HCT116 (cell line): Measurements from ENCODE around the gene RBM19. TPM values are rescaled to one million over a fixed set of nuclear protein-coding genes. Genes with fewer than 3 reads are reported as not detected.

Experiments used
- ATAC-seq: fragments of 200-7000 bp; cut with Tn5 transposase; 2 replicates; pipeline ENCODE4 v1.9.1; 2020; ENCODE audit warnings: mild to moderate bottlenecking, moderate library complexity
- BruUV-seq: library from RNA; stranded (reverse); fragments of 400-500 nt; replicated peaks from 2 replicates; lab custom pipeline; 2021; lab: Mats Ljungman, UMichigan
- CTCF ChIA-PET: fragments of 300-600 bp; sonication (Branson Sonifier 250); formaldehyde crosslinking; loops from one replicate; lab custom pipeline; 2021; ENCODE audit warnings: antibody characterized with exemption; lab: Charles Lee
- POLR2A ChIA-PET: fragments of 300-600, 350-600 bp; sonication (Branson Sonifier 250); formaldehyde crosslinking; loops from one replicate; lab custom pipeline; 2021; ENCODE audit warnings: antibody characterized with exemption; lab: Charles Lee
- RAD21 ChIA-PET, 2 experiments: fragments of 300-600 bp; sonication (Branson Sonifier 250); formaldehyde crosslinking; loops; one replicate each; lab custom pipeline; 2023; ENCODE audit warnings: low total read pairs in 2 of 2; ENCODE audit not compliant: uncharacterized antibody in 2 of 2, unreplicated experiment in 2 of 2, low non-redundant PET in 1 of 2; lab: Charles Lee
- DNase-seq: peaks from one replicate; pipeline ENCODE4 v3.0.0-alpha.2; 2010; ENCODE audit warnings: low read depth, low spot score
- H2AFZ ChIP-seq: fragments of 200-600 bp; shearing (Covaris generic), sonication (generic); 2 replicates; pipeline ENCODE4 v1.6.1; 2017; ENCODE audit warnings: low read depth, mixed run types, mixed read lengths, antibody characterized with exemption, low read length; ENCODE audit not compliant: poor library complexity, severe bottlenecking
- H3K27ac ChIP-seq: 2 replicates; pipeline ENCODE4 v1.5.1; 2012; ENCODE audit warnings: low read depth, low read length
- H3K27me3 ChIP-seq: fragments of 200-600 bp; sonication (generic); 2 replicates; pipeline ENCODE4 v1.6.1; 2016; ENCODE audit warnings: mixed run types, low read length, mixed read lengths; ENCODE audit not compliant: insufficient read depth
- H3K36me3 ChIP-seq, 2 experiments: fragments of 200-500 bp in 1 of 2; fragments of 200-600 bp in 1 of 2; sonication (Bioruptor generic) in 1 of 2; sonication (generic) in 1 of 2; 2 replicates each; pipeline versions ENCODE4 v1.5.1 to v1.6.1; 2014 to 2016; ENCODE audit warnings: low read length in 2 of 2, inconsistent platforms in 1 of 2, mixed read lengths in 1 of 2, mixed run types in 1 of 2; ENCODE audit not compliant: insufficient read depth in 2 of 2, control insufficient read depth in 1 of 2
- H3K4me1 ChIP-seq, 2 experiments: fragments of 200-600 bp in 1 of 2; sonication (generic) in 1 of 2; 2 replicates each; pipeline versions ENCODE4 v1.5.1 to v1.6.1; 2012 to 2017; ENCODE audit warnings: low read length in 2 of 2, inconsistent platforms in 1 of 2, mild to moderate bottlenecking in 1 of 2, mixed read lengths in 1 of 2, mixed run types in 1 of 2, moderate library complexity in 1 of 2; ENCODE audit not compliant: insufficient read depth in 2 of 2, control insufficient read depth in 1 of 2
- H3K4me2 ChIP-seq: fragments of 200-600 bp; sonication (generic); 2 replicates; pipeline ENCODE4 v1.6.1; 2017; ENCODE audit warnings: mixed run types, low read length, mixed read lengths
- H3K4me3 ChIP-seq, 2 experiments: fragments of 200-600 bp in 1 of 2; sonication (generic) in 1 of 2; replicated peaks in 1 of 2; 2 replicates each; pipeline ENCODE4 v1.5.1; 2011 to 2016; ENCODE audit warnings: low read length in 2 of 2, control low read depth in 1 of 2, low read depth in 1 of 2, mild to moderate bottlenecking in 1 of 2, mixed read lengths in 1 of 2, mixed run types in 1 of 2
- H3K79me2 ChIP-seq: fragments of 200-600 bp; sonication (generic); 2 replicates; pipeline ENCODE4 v1.6.1; 2017; ENCODE audit warnings: mild to moderate bottlenecking, mixed run types, low read length, moderate library complexity, mixed read lengths; ENCODE audit not compliant: insufficient read depth
- H3K9ac ChIP-seq: fragments of 200-600 bp; sonication (generic); 2 replicates; pipeline ENCODE4 v1.6.1; 2016; ENCODE audit warnings: low read length, mixed read lengths
- H3K9me2 ChIP-seq: fragments of 200-600 bp; sonication (generic), shearing (Covaris generic); 2 replicates; pipeline ENCODE4 v1.6.1; 2017; ENCODE audit warnings: mixed run types, mild to moderate bottlenecking, moderate library complexity; ENCODE audit not compliant: insufficient read depth
- H3K9me3 ChIP-seq, 2 experiments: fragments of 200-500 bp in 1 of 2; fragments of 200-600 bp in 1 of 2; sonication (Bioruptor generic) in 1 of 2; sonication (generic) in 1 of 2; 2 replicates each; pipeline ENCODE4 v1.6.1; 2014 to 2017; ENCODE audit warnings: low read length in 2 of 2, mixed read lengths in 2 of 2, inconsistent platforms in 1 of 2, low read depth in 1 of 2, mild to moderate bottlenecking in 1 of 2, mixed run types in 1 of 2, moderate library complexity in 1 of 2; ENCODE audit not compliant: control insufficient read depth in 1 of 2, insufficient read depth in 1 of 2
- H4K20me1 ChIP-seq: fragments of 200-600 bp; sonication (generic), shearing (Covaris generic); 2 replicates; pipeline ENCODE4 v1.6.1; 2017; ENCODE audit warnings: mixed run types, mild to moderate bottlenecking, moderate library complexity; ENCODE audit not compliant: insufficient read depth
- ATF3 ChIP-seq: IDR thresholded peaks from 2 replicates; pipeline ENCODE4 v1.6.1; 2012
- CBX3 ChIP-seq: IDR thresholded peaks from 2 replicates; pipeline ENCODE4 v1.6.1; 2012; ENCODE audit warnings: low read depth
- CEBPB ChIP-seq: IDR thresholded peaks from 2 replicates; pipeline ENCODE4 v1.6.1; 2012; ENCODE audit warnings: low read depth
- CTCF ChIP-seq, 3 experiments: fragments of 200-600 bp in 1 of 3; sonication (generic) in 1 of 3; IDR thresholded peaks in 2 of 3; conservative IDR thresholded peaks in 1 of 3; 2 replicates each; pipeline ENCODE4 v1.5.1; 2012 to 2017; ENCODE audit warnings: low read depth in 2 of 3, low read length in 2 of 3, antibody characterized with exemption in 1 of 3, borderline replicate concordance in 1 of 3, control low read depth in 1 of 3, mild to moderate bottlenecking in 1 of 3, mixed read lengths in 1 of 3, mixed run types in 1 of 3, moderate library complexity in 1 of 3; ENCODE audit not compliant: insufficient read depth in 1 of 3
- EGR1 ChIP-seq: IDR thresholded peaks from 2 replicates; pipeline ENCODE4 v1.6.1; 2012; ENCODE audit warnings: low read depth
- ELF1 ChIP-seq: IDR thresholded peaks from 2 replicates; pipeline ENCODE4 v1.6.1; 2012; ENCODE audit warnings: low read depth, borderline replicate concordance
- EZH2 ChIP-seq: fragments of 200-600 bp; sonication (generic); IDR thresholded peaks from 2 replicates; pipeline ENCODE4 v1.6.1; 2017; ENCODE audit warnings: antibody characterized with exemption, mixed run types
- EZH2phosphoT487 ChIP-seq: fragments of 200-600 bp; IDR thresholded peaks from 2 replicates; pipeline ENCODE4 v1.6.1; 2018; ENCODE audit warnings: antibody characterized with exemption, borderline replicate concordance
- FOSL1 ChIP-seq: IDR thresholded peaks from 2 replicates; pipeline ENCODE4 v1.6.1; 2012; ENCODE audit warnings: low read depth
- POLR2AphosphoS5 ChIP-seq: IDR thresholded peaks from 2 replicates; pipeline ENCODE4 v1.6.1; 2011; ENCODE audit warnings: mild to moderate bottlenecking, low read depth, low read length, moderate library complexity
- RAD21 ChIP-seq: IDR thresholded peaks from 2 replicates; pipeline ENCODE4 v1.6.1; 2012; ENCODE audit warnings: low read depth, mild to moderate bottlenecking
- REST ChIP-seq: IDR thresholded peaks from 2 replicates; pipeline ENCODE4 v1.6.1; 2012; ENCODE audit warnings: low read depth
- SIN3A ChIP-seq: IDR thresholded peaks from 2 replicates; pipeline ENCODE4 v1.6.1; 2012; ENCODE audit warnings: low read depth
- SP1 ChIP-seq: IDR thresholded peaks from 2 replicates; pipeline ENCODE4 v1.6.1; 2012; ENCODE audit warnings: low read depth
- ZFX ChIP-seq: fragments of 450-650 bp; IDR thresholded peaks from 2 replicates; pipeline ENCODE4 v1.6.1; 2017
- ZNF274 ChIP-seq: fragments of 200-500 bp; sonication (Bioruptor generic); IDR thresholded peaks from 2 replicates; pipeline ENCODE4 v1.6.1; 2014; ENCODE audit warnings: mild to moderate bottlenecking, low read depth, low read length, inconsistent platforms
- intact Hi-C: fragments of 100-400 bp; cut with micrococcal nuclease; formaldehyde crosslinking; loops from 2 replicates; pipeline ENCODE4 v1.10.0; 2022
- total RNA-seq: library from RNA; stranded (reverse); gene quantifications from one replicate; pipeline ENCODE4 v1.2.1, GENCODE V29; 2021; ENCODE audit not compliant: unreplicated experiment

RBM19 gene
- total RNA-seq, 1 experiment from 2014 or later: 30.7 TPM

GRCh38 chr12:113899561-113900471, 66.3 kb downstream of the RBM19 start:
- no peaks in the 10 kb centered on the region for H3K36me3 ChIP-seq
- CTCF ChIA-PET: no interaction called here

More at GRCh38 chr12:113899561-113900471, 66.3 kb downstream of the RBM19 start:
- intact Hi-C loops: no loop called here
- DNase-seq: no peak
- BruUV-seq: no TSS peak
- Histone ChIP-seq H3K4me2 (no peak overlapping the region), H3K4me3 (no peak overlapping the region), H3K79me2 (no peaks in the 10 kb centered on the region), H3K9ac (no peak overlapping the region), H2AFZ (no peak overlapping the region), H3K4me1 (no peaks in the 10 kb centered on the region)
- POLR2A ChIA-PET: no interaction called here
- TF ChIP-seq ZFX (no peak), POLR2AphosphoS5 (no peak), EZH2 (no peak), CTCF (IDR thresholded peaks at IDR 0.05 in 2 of 3, conservative IDR thresholded peaks at IDR 0.05 in 1 of 3; ENCODE audit: borderline replicate concordance in 1 of 3, insufficient read depth in 1 of 3, low read depth in 2 of 3, low read length in 2 of 3) (no peak), REST (no peak), ATF3 (no peak), SP1 (no peak), ELF1 (no peak), EZH2phosphoT487 (no peak), FOSL1 (no peak), RAD21 (no peak), ZNF274 (no peak), SIN3A (no peak), CBX3 (no peak), EGR1 (no peak), CEBPB (no peak)
- TF ChIP-seq, all 23 proteins: peak for 0
- no peaks in the 10 kb centered on the region for H3K9me3 ChIP-seq
- H3K27me3 ChIP-seq: no peaks in the 10 kb centered on the region
- H3K9me2 ChIP-seq: no peaks in the 10 kb centered on the region
- no peaks in the 10 kb centered on the region for H4K20me1 ChIP-seq
- ATAC-seq: no peak
- RAD21 ChIA-PET: no interaction called here
- H3K27ac ChIP-seq: no peak overlapping the region
